ENCODE data around the gene GOLGA6C.
"Not testable (repeated sequence)": the region's sequence is repeated elsewhere in the genome, so short reads cannot be mapped to it uniquely, and the experiment has no call there.

GOLGA6C gene

DNA sequence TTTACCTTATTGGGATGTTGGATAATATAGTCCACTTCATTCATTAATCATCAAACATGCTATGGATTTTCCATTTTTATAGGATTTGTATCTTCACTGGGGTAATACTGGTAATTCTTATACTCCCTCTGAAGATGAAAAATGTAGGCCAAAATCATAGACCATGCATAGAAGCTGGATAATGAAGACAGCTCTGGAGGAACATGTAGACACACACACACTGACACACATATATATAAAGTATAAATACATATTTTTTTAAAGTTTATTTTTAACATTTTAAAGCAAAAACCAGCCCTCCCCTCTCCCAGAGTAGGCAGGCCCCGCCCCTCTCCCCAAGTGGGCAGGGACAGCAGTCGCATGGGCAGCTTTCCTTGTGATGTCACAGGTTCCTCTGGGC, at the start of gene GOLGA6C:
Gene GOLGA6C (plus strand): TSS at position 301 of the 400 bp plus-strand sequence. CDS start 265 bp downstream, outside the sequence.
- not testable (repeated sequence) for DNase-seq (ENCODE audit: low read depth, low spot score); H3K36me3 ChIP-seq (ENCODE audit: insufficient read depth, low read length); H3K9me3 ChIP-seq (ENCODE audit: low read depth, low read length); H3K27ac ChIP-seq; H3K4me3 ChIP-seq; H3K9ac ChIP-seq (ENCODE audit: insufficient read length)

- no peak overlapping the region for H3K9ac ChIP-seq (ENCODE audit: insufficient read length)
- DNase-seq (ENCODE audit: low read depth, low spot score): no peak
These were observed 49.4 kb upstream of the GOLGA6C start for GRCh38 chr15:75208501-75209288.

GRCh38 chr15:75209289-75209676, 48.9 kb upstream of the GOLGA6C start:
- H3K9ac ChIP-seq (ENCODE audit: insufficient read length): no peak overlapping the region
- H3K36me3 ChIP-seq (ENCODE audit: insufficient read depth, low read length): peaks cover 64% of the 10 kb centered on the region
- no peak overlapping the region for H3K27ac ChIP-seq

More at GRCh38 chr15:75208501-75209288, 49.4 kb upstream of the GOLGA6C start:
- Histone ChIP-seq H3K27ac (no peak overlapping the region), H3K4me3 (no peak overlapping the region), H3K9me3 (ENCODE audit: low read depth, low read length) (no peaks in the 10 kb centered on the region), H3K36me3 (ENCODE audit: insufficient read depth, low read length) (peaks cover 64% of the 10 kb centered on the region)
- no peak for TF ChIP-seq EZH2 (IDR thresholded peaks at IDR 0.05)
- TF ChIP-seq FOXP2 (optimal IDR thresholded peaks at IDR 0.05; ENCODE audit: control extremely low read depth, extremely low read length, insufficient read depth): no peak
- TF ChIP-seq POLR2AphosphoS5 (IDR thresholded peaks at IDR 0.05; ENCODE audit: borderline replicate concordance, low read depth, low read length): no peak

GRCh38 chr15:75210811-75211230, 47.3 kb upstream of the GOLGA6C start:
- no peak overlapping the region for H3K4me3 ChIP-seq
- no peaks in the 10 kb centered on the region for H3K9me3 ChIP-seq (ENCODE audit: low read depth, low read length)
- peaks cover 63% of the 10 kb centered on the region for H3K36me3 ChIP-seq (ENCODE audit: insufficient read depth, low read length)
- TF ChIP-seq EZH2 (IDR thresholded peaks at IDR 0.05) (no peak), FOXP2 (optimal IDR thresholded peaks at IDR 0.05; ENCODE audit: control extremely low read depth, extremely low read length, insufficient read depth) (no peak), POLR2AphosphoS5 (IDR thresholded peaks at IDR 0.05; ENCODE audit: borderline replicate concordance, low read depth, low read length) (no peak)
- H3K27ac ChIP-seq: no peak overlapping the region
- DNase-seq (ENCODE audit: low read depth, low spot score): no peak
- no peak overlapping the region for H3K9ac ChIP-seq (ENCODE audit: insufficient read length)

More at GRCh38 chr15:75209289-75209676, 48.9 kb upstream of the GOLGA6C start:
- no peaks in the 10 kb centered on the region for H3K9me3 ChIP-seq (ENCODE audit: low read depth, low read length)
- H3K4me3 ChIP-seq: no peak overlapping the region
- no peak for TF ChIP-seq EZH2 (IDR thresholded peaks at IDR 0.05)
- TF ChIP-seq FOXP2 (optimal IDR thresholded peaks at IDR 0.05; ENCODE audit: control extremely low read depth, extremely low read length, insufficient read depth): no peak
- no peak for TF ChIP-seq POLR2AphosphoS5 (IDR thresholded peaks at IDR 0.05; ENCODE audit: borderline replicate concordance, low read depth, low read length)
- no peak for DNase-seq (ENCODE audit: low read depth, low spot score)

GRCh38 chr15:75211436-75212199, 46.5 kb upstream of the GOLGA6C start:
- Histone ChIP-seq H3K9ac (ENCODE audit: insufficient read length) (no peak overlapping the region), H3K4me3 (no peak overlapping the region), H3K27ac (no peak overlapping the region), H3K9me3 (ENCODE audit: low read depth, low read length) (no peaks in the 10 kb centered on the region), H3K36me3 (ENCODE audit: insufficient read depth, low read length) (peaks cover 55% of the 10 kb centered on the region)
- no peak for DNase-seq (ENCODE audit: low read depth, low spot score)
- TF ChIP-seq FOXP2 (optimal IDR thresholded peaks at IDR 0.05; ENCODE audit: control extremely low read depth, extremely low read length, insufficient read depth) (no peak), POLR2AphosphoS5 (IDR thresholded peaks at IDR 0.05; ENCODE audit: borderline replicate concordance, low read depth, low read length) (no peak), EZH2 (IDR thresholded peaks at IDR 0.05) (no peak)

- Histone ChIP-seq H3K9me3 (ENCODE audit: low read depth, low read length) (no peaks in the 10 kb centered on the region), H3K4me3 (no peak overlapping the region), H3K36me3 (ENCODE audit: insufficient read depth, low read length) (peaks cover 50% of the 10 kb centered on the region), H3K9ac (ENCODE audit: insufficient read length) (no peak overlapping the region), H3K27ac (no peak overlapping the region)
- TF ChIP-seq FOXP2 (optimal IDR thresholded peaks at IDR 0.05; ENCODE audit: control extremely low read depth, extremely low read length, insufficient read depth): no peak
- TF ChIP-seq EZH2 (IDR thresholded peaks at IDR 0.05): no peak
- no peak for TF ChIP-seq POLR2AphosphoS5 (IDR thresholded peaks at IDR 0.05; ENCODE audit: borderline replicate concordance, low read depth, low read length)
- no peak for DNase-seq (ENCODE audit: low read depth, low spot score)
These were observed 45.8 kb upstream of the GOLGA6C start for GRCh38 chr15:75212200-75212858.

DNA sequence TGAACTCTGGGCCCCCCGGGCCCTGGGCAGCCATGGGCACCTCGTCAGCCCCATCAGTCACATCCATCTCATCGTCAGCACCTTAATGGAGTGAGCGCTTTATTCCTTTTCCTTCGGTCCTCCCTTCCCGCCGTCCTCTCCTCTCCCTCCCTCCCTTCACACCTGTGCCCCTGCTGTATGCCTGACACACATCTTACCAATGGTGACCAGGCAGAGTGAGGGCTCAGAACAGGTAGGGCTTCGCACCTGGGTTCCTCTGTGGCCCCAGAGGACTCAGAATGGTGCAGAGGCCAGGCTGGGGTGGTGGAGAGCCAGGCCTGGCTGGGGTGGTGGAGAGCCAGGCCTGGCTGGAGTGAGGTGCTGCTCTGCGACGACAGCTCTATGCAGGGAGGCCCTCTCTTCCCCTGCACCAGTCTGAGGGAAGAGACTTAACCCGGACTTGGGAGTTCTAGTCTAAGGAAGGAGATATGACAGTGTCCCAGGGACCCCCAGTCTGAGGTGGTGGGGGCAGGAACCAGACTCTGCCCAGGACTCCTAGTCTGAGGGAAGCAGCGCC, 44.8 kb upstream of the GOLGA6C start:
- Histone ChIP-seq H3K9ac (ENCODE audit: insufficient read length) (no peak overlapping the region), H3K36me3 (ENCODE audit: insufficient read depth, low read length) (peaks cover 40% of the 10 kb centered on the region), H3K4me3 (no peak overlapping the region), H3K27ac (no peak overlapping the region), H3K9me3 (ENCODE audit: low read depth, low read length) (no peaks in the 10 kb centered on the region)
- TF ChIP-seq EZH2 (IDR thresholded peaks at IDR 0.05) (no peak), FOXP2 (optimal IDR thresholded peaks at IDR 0.05; ENCODE audit: control extremely low read depth, extremely low read length, insufficient read depth) (no peak), POLR2AphosphoS5 (IDR thresholded peaks at IDR 0.05; ENCODE audit: borderline replicate concordance, low read depth, low read length) (peak; percentile 6; the same call in 1 of the 2 replicates)
- no peak for DNase-seq (ENCODE audit: low read depth, low spot score)

DNA sequence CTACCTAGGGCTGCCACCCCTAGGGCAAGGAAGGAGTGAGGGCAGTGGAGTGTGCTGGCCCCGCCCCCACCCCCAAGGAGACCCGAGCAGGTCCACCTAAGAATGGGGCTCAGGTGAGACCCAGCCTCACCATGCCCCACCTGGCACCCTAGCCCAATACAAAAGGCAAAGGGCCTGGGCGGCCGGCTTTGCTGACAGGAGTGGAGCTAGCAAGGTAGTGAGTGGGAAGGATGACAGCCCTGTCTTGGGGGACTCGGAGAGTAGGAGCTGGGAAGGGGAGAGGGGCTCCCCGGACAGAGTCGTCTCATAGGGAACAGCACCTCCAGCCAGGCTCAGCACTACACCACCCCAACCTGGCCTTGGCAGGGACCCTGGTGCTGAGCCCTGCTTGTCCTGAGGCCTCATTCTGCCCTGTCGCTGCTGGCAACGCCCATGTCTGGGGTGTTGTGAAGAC, 44.3 kb upstream of the GOLGA6C start:
- Histone ChIP-seq H3K4me3 (no peak overlapping the region), H3K27ac (no peak overlapping the region), H3K36me3 (ENCODE audit: insufficient read depth, low read length) (peaks cover 35% of the 10 kb centered on the region), H3K9me3 (ENCODE audit: low read depth, low read length) (no peaks in the 10 kb centered on the region), H3K9ac (ENCODE audit: insufficient read length) (no peak overlapping the region)
- TF ChIP-seq POLR2AphosphoS5 (IDR thresholded peaks at IDR 0.05; ENCODE audit: borderline replicate concordance, low read depth, low read length): no peak
- TF ChIP-seq EZH2 (IDR thresholded peaks at IDR 0.05): no peak
- no peak for TF ChIP-seq FOXP2 (optimal IDR thresholded peaks at IDR 0.05; ENCODE audit: control extremely low read depth, extremely low read length, insufficient read depth)
- DNase-seq (ENCODE audit: low read depth, low spot score): no peak
